Liver (tissue), 9 donors: ENCODE results near the gene MBD6. TPM values are rescaled to one million over a fixed set of nuclear protein-coding genes. Genes with fewer than 3 reads are reported as not detected.

Experiments used
- DNase-seq: peaks from one replicate; pipeline ENCODE4 v3.0.0-alpha.2; 2017; ENCODE audit warnings: low spot score
- H3K27ac ChIP-seq, 2 donors: one replicate each; pipeline ENCODE4 v1.7.0; 2013; ENCODE audit warnings: inconsistent platforms in 2 of 2, low read length in 2 of 2, control low read depth in 1 of 2, low read depth in 1 of 2, mild to moderate bottlenecking in 1 of 2
- H3K27me3 ChIP-seq, 4 donors: one replicate each; pipeline versions ENCODE4 v1.6.1 to v1.7.0; 2013; ENCODE audit warnings: low read length in 3 of 4, inconsistent platforms in 1 of 4, mild to moderate bottlenecking in 1 of 4, moderate library complexity in 1 of 4; ENCODE audit not compliant: control insufficient read depth in 4 of 4, insufficient read depth in 4 of 4
- H3K36me3 ChIP-seq, 4 donors: one replicate each; pipeline versions ENCODE4 v1.6.1 to v1.7.0; 2013; ENCODE audit warnings: low read length in 3 of 4, mild to moderate bottlenecking in 3 of 4, low read depth in 1 of 4, moderate library complexity in 1 of 4; ENCODE audit not compliant: control insufficient read depth in 4 of 4, insufficient read depth in 3 of 4
- H3K4me1 ChIP-seq, 4 donors: one replicate each; pipeline versions ENCODE4 v1.6.1 to v1.7.0; 2013; ENCODE audit warnings: low read length in 3 of 4, mild to moderate bottlenecking in 3 of 4, moderate library complexity in 1 of 4; ENCODE audit not compliant: control insufficient read depth in 4 of 4, insufficient read depth in 4 of 4
- H3K4me3 ChIP-seq, 3 donors: one replicate each; pipeline versions ENCODE4 v1.6.1 to v1.7.0; 2013; ENCODE audit warnings: low read length in 3 of 3, control low read depth in 1 of 3, low read depth in 1 of 3, mild to moderate bottlenecking in 1 of 3
- H3K9ac ChIP-seq, 2 donors: one replicate each; pipeline ENCODE4 v1.7.0; 2013; ENCODE audit warnings: low read length in 2 of 2, mild to moderate bottlenecking in 2 of 2, moderate library complexity in 2 of 2, control low read depth in 1 of 2, low read depth in 1 of 2
- H3K9me3 ChIP-seq, 4 donors: one replicate each; pipeline versions ENCODE4 v1.6.1 to v1.7.0; 2013; ENCODE audit warnings: low read length in 3 of 4; ENCODE audit not compliant: control insufficient read depth in 4 of 4
- ATF3 ChIP-seq: IDR thresholded peaks from 2 replicates; pipeline ENCODE4 v1.6.1; 2016; ENCODE audit warnings: antibody characterized with exemption
- EGR1 ChIP-seq, 2 donors: IDR thresholded peaks; 2 replicates each; pipeline ENCODE4 v1.6.1; 2016 to 2018; ENCODE audit warnings: antibody characterized with exemption in 2 of 2, low read depth in 2 of 2
- FOXA1 ChIP-seq: IDR thresholded peaks from 2 replicates; pipeline ENCODE4 v1.6.1; 2016; ENCODE audit warnings: antibody characterized with exemption
- GABPA ChIP-seq, 2 donors: IDR thresholded peaks in 1 of 2; conservative IDR thresholded peaks in 1 of 2; 2 replicates each; pipeline ENCODE4 v1.6.1; 2016; ENCODE audit warnings: antibody characterized with exemption in 2 of 2, mild to moderate bottlenecking in 1 of 2, moderate library complexity in 1 of 2
- HNF4A ChIP-seq, 2 donors: conservative IDR thresholded peaks; 2 replicates each; pipeline ENCODE4 v1.6.1; 2016; ENCODE audit warnings: antibody characterized with exemption in 2 of 2, mild to moderate bottlenecking in 2 of 2
- HNF4G ChIP-seq: IDR thresholded peaks from 2 replicates; pipeline ENCODE4 v1.6.1; 2016; ENCODE audit warnings: antibody characterized with exemption
- JUND ChIP-seq, 2 donors: IDR thresholded peaks; 2 replicates each; pipeline ENCODE4 v1.6.1; 2016; ENCODE audit warnings: antibody characterized with exemption in 2 of 2
- NR2F2 ChIP-seq: IDR thresholded peaks from 2 replicates; pipeline ENCODE4 v1.6.1; 2016; ENCODE audit warnings: antibody characterized with exemption
- RAD21 ChIP-seq, 2 donors: IDR thresholded peaks; 2 replicates each; pipeline ENCODE4 v1.6.1; 2016; ENCODE audit warnings: antibody characterized with exemption in 2 of 2, mild to moderate bottlenecking in 2 of 2
- REST ChIP-seq: IDR thresholded peaks from 2 replicates; pipeline ENCODE4 v1.6.1; 2016; ENCODE audit warnings: antibody characterized with exemption, mild to moderate bottlenecking
- RXRA ChIP-seq, 2 donors: IDR thresholded peaks; 2 replicates each; pipeline ENCODE4 v1.6.1; 2017 to 2018; ENCODE audit warnings: antibody characterized with exemption in 2 of 2, mild to moderate bottlenecking in 1 of 2
- SP1 ChIP-seq: IDR thresholded peaks from 2 replicates; pipeline ENCODE4 v1.6.1; 2018; ENCODE audit warnings: antibody characterized with exemption, mild to moderate bottlenecking
- TAF1 ChIP-seq: conservative IDR thresholded peaks from 2 replicates; pipeline ENCODE4 v1.6.1; 2016; ENCODE audit warnings: antibody characterized with exemption, mild to moderate bottlenecking
- YY1 ChIP-seq: IDR thresholded peaks from 2 replicates; pipeline ENCODE4 v1.6.1; 2016; ENCODE audit warnings: antibody characterized with exemption, mild to moderate bottlenecking
- WGBS: extraction: QIAGEN DNeasy Blood & Tissue Kit; methylation state at CpG from one replicate; pipeline ENCODE4 v1.1.7; 2013; 5-methylcytosine and 5-hydroxymethylcytosine counted together
- polyA plus RNA-seq, 2 donors: library from polyadenylated mRNA; stranded (reverse) in 1 of 2; unstranded in 1 of 2; fragments of 200-250 nt in 1 of 2; fragments of >200 nt in 1 of 2; fragmentation: Nextera tagmentation in 1 of 2; extraction: Ambion mirVana in 1 of 2; gene quantifications; one replicate each; pipeline versions ENCODE4 v1.2.1 to v1.2.3, GENCODE V29; 2013 to 2015
- total RNA-seq, 2 donors: library from RNA; depleted of rRNA; stranded (reverse); fragments of >200 nt; gene quantifications; one replicate each; pipeline ENCODE4 v1.2.3, GENCODE V29; 2014
- TF ChIP-seq, protein P1 (sequence below): fragments of 150-350 bp; IDR thresholded peaks from 2 replicates; pipeline ENCODE4 v1.5.1; 2017; ENCODE audit warnings: improper control_type of control experiment, low read depth, low read length; ENCODE audit not compliant: missing input control
- TF ChIP-seq, protein P2 (sequence below): IDR thresholded peaks from 2 replicates; pipeline ENCODE4 v1.6.1; 2016; ENCODE audit warnings: antibody characterized with exemption
- donor health status: healthy.
- donor health status: healthy.
- donor health status: healthy.
- donor health status: healthy.
- donor health status: healthy.

MBD6 gene
- total and polyA plus RNA-seq, 4 donors: 9.9 to 20.2 (median 14.9) TPM

- Histone ChIP-seq H3K9ac (no peak overlapping the region), H3K27me3 (no peaks in the 10 kb centered on the region), H3K4me1 (no peaks in the 10 kb centered on the region), H3K27ac (no peak overlapping the region), H3K36me3 (peaks cover 18 to 71% (median 44%) of the 10 kb centered on the region in 4 donors), H3K4me3 (no peak overlapping the region), H3K9me3 (no peaks in the 10 kb centered on the region)
- WGBS: 94% methylated on average over 1 of the region's 1 CpG
- no peak for DNase-seq
- no peak for TF ChIP-seq ATF3
- TF ChIP-seq, protein P1, sequence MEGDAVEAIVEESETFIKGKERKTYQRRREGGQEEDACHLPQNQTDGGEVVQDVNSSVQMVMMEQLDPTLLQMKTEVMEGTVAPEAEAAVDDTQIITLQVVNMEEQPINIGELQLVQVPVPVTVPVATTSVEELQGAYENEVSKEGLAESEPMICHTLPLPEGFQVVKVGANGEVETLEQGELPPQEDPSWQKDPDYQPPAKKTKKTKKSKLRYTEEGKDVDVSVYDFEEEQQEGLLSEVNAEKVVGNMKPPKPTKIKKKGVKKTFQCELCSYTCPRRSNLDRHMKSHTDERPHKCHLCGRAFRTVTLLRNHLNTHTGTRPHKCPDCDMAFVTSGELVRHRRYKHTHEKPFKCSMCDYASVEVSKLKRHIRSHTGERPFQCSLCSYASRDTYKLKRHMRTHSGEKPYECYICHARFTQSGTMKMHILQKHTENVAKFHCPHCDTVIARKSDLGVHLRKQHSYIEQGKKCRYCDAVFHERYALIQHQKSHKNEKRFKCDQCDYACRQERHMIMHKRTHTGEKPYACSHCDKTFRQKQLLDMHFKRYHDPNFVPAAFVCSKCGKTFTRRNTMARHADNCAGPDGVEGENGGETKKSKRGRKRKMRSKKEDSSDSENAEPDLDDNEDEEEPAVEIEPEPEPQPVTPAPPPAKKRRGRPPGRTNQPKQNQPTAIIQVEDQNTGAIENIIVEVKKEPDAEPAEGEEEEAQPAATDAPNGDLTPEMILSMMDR: no peak
- no peak for TF ChIP-seq NR2F2
- TF ChIP-seq HNF4G: no peak
- TF ChIP-seq GABPA (IDR thresholded peaks at IDR 0.05 in 1 of 2, conservative IDR thresholded peaks at IDR 0.05 in 1 of 2): no peak
- no peak for TF ChIP-seq YY1
- TF ChIP-seq, protein P2, sequence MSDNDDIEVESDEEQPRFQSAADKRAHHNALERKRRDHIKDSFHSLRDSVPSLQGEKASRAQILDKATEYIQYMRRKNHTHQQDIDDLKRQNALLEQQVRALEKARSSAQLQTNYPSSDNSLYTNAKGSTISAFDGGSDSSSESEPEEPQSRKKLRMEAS: no peak
Measured at GRCh38 chr12:57531836-57532235, 9.2 kb downstream of the MBD6 start.

GRCh38 chr12:57533108-57533507 is 10.5 kb downstream of the MBD6 start:
- H3K27ac ChIP-seq: no peak overlapping the region
- H3K27me3 ChIP-seq: no peaks in the 10 kb centered on the region
- no peak for DNase-seq
- no peak for TF ChIP-seq HNF4A (conservative IDR thresholded peaks at IDR 0.05)
- no peak for TF ChIP-seq RXRA (IDR thresholded peaks at IDR 0.05)
- TF ChIP-seq NR2F2: no peak
- no peak for TF ChIP-seq TAF1
- TF ChIP-seq HNF4G: no peak
- no peak for TF ChIP-seq JUND (IDR thresholded peaks at IDR 0.05)
- TF ChIP-seq EGR1 (IDR thresholded peaks at IDR 0.05; ENCODE audit: low read depth in 2 of 2): no peak
- TF ChIP-seq FOXA1: no peak
- TF ChIP-seq REST: no peak
- TF ChIP-seq SP1: no peak
- no peak for TF ChIP-seq YY1
- TF ChIP-seq RAD21 (IDR thresholded peaks at IDR 0.05): no peak
- TF ChIP-seq, protein P1: no peak
- no peak for TF ChIP-seq GABPA (IDR thresholded peaks at IDR 0.05 in 1 of 2, conservative IDR thresholded peaks at IDR 0.05 in 1 of 2)
- WGBS: 96% methylated on average over 8 of the region's 8 CpGs
- H3K4me3 ChIP-seq: no peak overlapping the region
- peaks cover 11 to 63% (median 38%) of the 10 kb centered on the region in 4 donors for H3K36me3 ChIP-seq
- no peaks in the 10 kb centered on the region for H3K4me1 ChIP-seq
- H3K9ac ChIP-seq: no peak overlapping the region
- no peaks in the 10 kb centered on the region for H3K9me3 ChIP-seq
